ENCODE data around the gene XYLT2.

DNA sequence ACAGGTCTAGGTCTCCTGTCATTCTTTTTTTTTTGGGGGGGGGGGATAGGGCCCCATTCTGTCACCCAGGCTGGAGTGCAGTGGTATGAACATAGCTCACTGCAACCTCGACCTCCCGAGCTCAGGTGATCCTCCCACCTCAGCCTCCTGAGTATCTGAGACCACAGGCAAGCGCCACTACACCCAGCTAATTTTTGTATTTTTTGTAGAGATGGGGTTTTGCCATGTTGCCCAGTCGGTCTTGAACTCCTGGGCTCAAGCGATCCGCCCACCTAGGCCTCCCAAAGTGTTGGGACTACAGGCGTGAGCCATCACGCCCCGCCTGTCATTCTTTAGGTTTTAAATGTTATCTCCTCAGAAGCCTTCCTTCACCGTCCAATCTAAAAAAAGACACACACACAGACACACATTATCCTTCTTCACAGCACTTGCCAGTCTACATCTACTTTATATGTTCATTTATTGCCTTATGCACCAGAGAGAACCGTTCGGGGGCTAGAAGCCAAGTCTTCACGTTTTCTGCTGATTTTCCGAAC lies 26.4 kb downstream of the XYLT2 start:
- TF ChIP-seq, protein P1, sequence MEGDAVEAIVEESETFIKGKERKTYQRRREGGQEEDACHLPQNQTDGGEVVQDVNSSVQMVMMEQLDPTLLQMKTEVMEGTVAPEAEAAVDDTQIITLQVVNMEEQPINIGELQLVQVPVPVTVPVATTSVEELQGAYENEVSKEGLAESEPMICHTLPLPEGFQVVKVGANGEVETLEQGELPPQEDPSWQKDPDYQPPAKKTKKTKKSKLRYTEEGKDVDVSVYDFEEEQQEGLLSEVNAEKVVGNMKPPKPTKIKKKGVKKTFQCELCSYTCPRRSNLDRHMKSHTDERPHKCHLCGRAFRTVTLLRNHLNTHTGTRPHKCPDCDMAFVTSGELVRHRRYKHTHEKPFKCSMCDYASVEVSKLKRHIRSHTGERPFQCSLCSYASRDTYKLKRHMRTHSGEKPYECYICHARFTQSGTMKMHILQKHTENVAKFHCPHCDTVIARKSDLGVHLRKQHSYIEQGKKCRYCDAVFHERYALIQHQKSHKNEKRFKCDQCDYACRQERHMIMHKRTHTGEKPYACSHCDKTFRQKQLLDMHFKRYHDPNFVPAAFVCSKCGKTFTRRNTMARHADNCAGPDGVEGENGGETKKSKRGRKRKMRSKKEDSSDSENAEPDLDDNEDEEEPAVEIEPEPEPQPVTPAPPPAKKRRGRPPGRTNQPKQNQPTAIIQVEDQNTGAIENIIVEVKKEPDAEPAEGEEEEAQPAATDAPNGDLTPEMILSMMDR (conservative IDR thresholded peaks at IDR 0.05; ENCODE audit: low read length): no peak
- TF ChIP-seq EZH2phosphoT487 (IDR thresholded peaks at IDR 0.05; ENCODE audit: borderline replicate concordance): no peak

Measured in Loucy (cell line).